WTC11 (cell line): ENCODE results near the gene RPS15. TPM values are rescaled to one million over a fixed set of nuclear protein-coding genes. Genes with fewer than 3 reads are reported as not detected.

Experiments used
- ATAC-seq: fragments of 200-7000 bp; cut with Tn5 transposase; 2 replicates; pipeline ENCODE4 v1.10.0; 2021; ENCODE audit warnings: mild to moderate bottlenecking, moderate library complexity
- CTCF ChIA-PET: fragments of 300-600 bp; sonication (Branson Sonifier 250); formaldehyde crosslinking; loops from one replicate; lab custom pipeline; 2021; ENCODE audit warnings: antibody characterized with exemption; lab: Charles Lee
- POLR2A ChIA-PET: fragments of 350-600 bp; sonication (Branson Sonifier 250); formaldehyde crosslinking; loops from one replicate; lab custom pipeline; 2021; ENCODE audit warnings: antibody characterized with exemption; lab: Charles Lee
- DNase-seq: peaks from one replicate; pipeline ENCODE4 v3.0.0; 2021; ENCODE audit warnings: low spot score
- H3K27ac Mint-ChIP-seq: 2 replicates; pipeline ENCODE4 v1.8.0; 2021; ENCODE audit warnings: mixed read lengths
- H3K27me3 Mint-ChIP-seq: 2 replicates; pipeline ENCODE4 v1.8.0; 2021; ENCODE audit warnings: low read depth, mild to moderate bottlenecking, moderate library complexity, mixed read lengths
- H3K36me3 Mint-ChIP-seq: 2 replicates; pipeline ENCODE4 v1.8.0; 2021; ENCODE audit warnings: mixed read lengths
- H3K4me1 Mint-ChIP-seq: 2 replicates; pipeline ENCODE4 v1.8.0; 2022; ENCODE audit warnings: mixed read lengths
- H3K4me3 Mint-ChIP-seq: 2 replicates; pipeline ENCODE4 v1.8.0; 2021; ENCODE audit warnings: mild to moderate bottlenecking, moderate library complexity, mixed read lengths
- H3K9me3 Mint-ChIP-seq: 2 replicates; pipeline ENCODE4 v1.8.0; 2021; ENCODE audit warnings: mixed read lengths
- E2F4 ChIP-seq: sonication (generic); formaldehyde crosslinking; IDR thresholded peaks from 2 replicates; pipeline ENCODE4 v1.8.1; 2022; ENCODE audit warnings: low read depth, mild to moderate bottlenecking, moderate library complexity, missing genetic modification reagents, borderline replicate concordance
- OVOL2 ChIP-seq: fragments of 250-450 bp; sonication (Bioruptor Pico); IDR thresholded peaks from 2 replicates; pipeline ENCODE4 v1.9.0; 2021; ENCODE audit warnings: mild to moderate bottlenecking, borderline replicate concordance
- RORB ChIP-seq: fragments of 250-450 bp; sonication (Bioruptor Pico); IDR thresholded peaks from 2 replicates; pipeline ENCODE4 v1.9.0; 2021; ENCODE audit warnings: mild to moderate bottlenecking
- SMAD4 ChIP-seq: sonication (generic); formaldehyde crosslinking; IDR thresholded peaks from 2 replicates; pipeline ENCODE4 v1.8.0; 2022; ENCODE audit warnings: mild to moderate bottlenecking, missing genetic modification reagents
- ZBTB43 ChIP-seq: sonication (generic); formaldehyde crosslinking; IDR thresholded peaks from 2 replicates; pipeline ENCODE4 v1.8.1; 2023; ENCODE audit warnings: mild to moderate bottlenecking, missing genetic modification reagents
- ZMAT4 ChIP-seq: fragments of 250-450 bp; sonication (Bioruptor Pico); IDR thresholded peaks from 2 replicates; pipeline ENCODE4 v1.9.0; 2021; ENCODE audit warnings: mild to moderate bottlenecking
- ZNF219 ChIP-seq: sonication (generic); formaldehyde crosslinking; IDR thresholded peaks from 2 replicates; pipeline ENCODE4 v1.8.0; 2023; ENCODE audit warnings: missing genetic modification reagents, mild to moderate bottlenecking, borderline replicate concordance
- ZNF263 ChIP-seq: sonication (generic); formaldehyde crosslinking; IDR thresholded peaks from 2 replicates; pipeline ENCODE4 v1.8.1; 2022; ENCODE audit warnings: low read depth, mild to moderate bottlenecking, moderate library complexity, missing genetic modification reagents
- ZNF512 ChIP-seq: sonication (generic); formaldehyde crosslinking; IDR thresholded peaks from 2 replicates; pipeline ENCODE4 v1.8.1; 2022; ENCODE audit warnings: missing genetic modification reagents, borderline replicate concordance
- total RNA-seq: library from RNA; stranded (reverse); gene quantifications from 3 replicates; pipeline ENCODE4 v1.2.3, GENCODE V29; 2021
- TF ChIP-seq, protein P1 (sequence below): sonication (generic); formaldehyde crosslinking; conservative IDR thresholded peaks from 2 replicates; pipeline ENCODE4 v1.8.1; 2023; ENCODE audit warnings: mild to moderate bottlenecking, low read depth, missing genetic modification reagents, moderate library complexity
- TF ChIP-seq, protein P2 (sequence below): sonication (generic); formaldehyde crosslinking; IDR thresholded peaks from 2 replicates; pipeline ENCODE4 v1.8.1; 2023; ENCODE audit warnings: mild to moderate bottlenecking, missing genetic modification reagents, moderate library complexity
- TF ChIP-seq, protein P3 (sequence below): sonication (generic); formaldehyde crosslinking; IDR thresholded peaks from 2 replicates; pipeline ENCODE4 v1.8.0; 2022; ENCODE audit warnings: mild to moderate bottlenecking, missing genetic modification reagents
- TF ChIP-seq, protein P4 (sequence below): sonication (generic); formaldehyde crosslinking; IDR thresholded peaks from 2 replicates; pipeline ENCODE4 v1.8.0; 2022; ENCODE audit warnings: mild to moderate bottlenecking, missing genetic modification reagents
- TF ChIP-seq, protein P5 (sequence below): fragments of 250-450 bp; sonication (Bioruptor Pico); IDR thresholded peaks from 2 replicates; pipeline ENCODE4 v1.9.0; 2021; ENCODE audit warnings: moderate library complexity, mild to moderate bottlenecking, inconsistent platforms, borderline replicate concordance
- TF ChIP-seq, protein P6 (sequence below): fragments of 250-450 bp; sonication (Bioruptor Pico); IDR thresholded peaks from 2 replicates; pipeline ENCODE4 v2.1.2; 2022; ENCODE audit warnings: mild to moderate bottlenecking, moderate library complexity

RPS15 gene
- total RNA-seq, 1 experiment from 2014 or later: 1,932 TPM

DNA sequence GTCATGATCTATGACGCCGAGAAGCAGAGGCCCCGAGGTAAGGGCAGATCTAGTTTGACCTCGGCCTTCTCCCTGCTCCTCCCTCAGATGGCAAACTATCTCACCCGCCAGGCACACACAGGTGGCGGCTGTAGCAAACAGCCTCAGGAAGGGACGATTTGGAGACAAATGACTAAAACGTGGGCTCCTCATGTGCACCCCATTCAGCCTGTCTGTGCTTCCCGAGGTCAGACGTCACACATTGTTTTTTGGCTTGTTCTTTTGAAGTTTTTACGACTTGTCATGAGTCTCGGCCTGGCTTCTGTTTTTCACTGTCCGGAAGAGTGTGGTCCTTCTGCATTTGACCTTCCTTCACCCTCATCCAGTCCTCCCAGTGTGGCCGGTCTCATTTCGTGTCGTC, 15.8 kb upstream of the RPS15 start (continued):
- TF ChIP-seq, protein P1, sequence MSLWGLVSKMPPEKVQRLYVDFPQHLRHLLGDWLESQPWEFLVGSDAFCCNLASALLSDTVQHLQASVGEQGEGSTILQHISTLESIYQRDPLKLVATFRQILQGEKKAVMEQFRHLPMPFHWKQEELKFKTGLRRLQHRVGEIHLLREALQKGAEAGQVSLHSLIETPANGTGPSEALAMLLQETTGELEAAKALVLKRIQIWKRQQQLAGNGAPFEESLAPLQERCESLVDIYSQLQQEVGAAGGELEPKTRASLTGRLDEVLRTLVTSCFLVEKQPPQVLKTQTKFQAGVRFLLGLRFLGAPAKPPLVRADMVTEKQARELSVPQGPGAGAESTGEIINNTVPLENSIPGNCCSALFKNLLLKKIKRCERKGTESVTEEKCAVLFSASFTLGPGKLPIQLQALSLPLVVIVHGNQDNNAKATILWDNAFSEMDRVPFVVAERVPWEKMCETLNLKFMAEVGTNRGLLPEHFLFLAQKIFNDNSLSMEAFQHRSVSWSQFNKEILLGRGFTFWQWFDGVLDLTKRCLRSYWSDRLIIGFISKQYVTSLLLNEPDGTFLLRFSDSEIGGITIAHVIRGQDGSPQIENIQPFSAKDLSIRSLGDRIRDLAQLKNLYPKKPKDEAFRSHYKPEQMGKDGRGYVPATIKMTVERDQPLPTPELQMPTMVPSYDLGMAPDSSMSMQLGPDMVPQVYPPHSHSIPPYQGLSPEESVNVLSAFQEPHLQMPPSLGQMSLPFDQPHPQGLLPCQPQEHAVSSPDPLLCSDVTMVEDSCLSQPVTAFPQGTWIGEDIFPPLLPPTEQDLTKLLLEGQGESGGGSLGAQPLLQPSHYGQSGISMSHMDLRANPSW (CRISPR knock-in tag): no peak
- TF ChIP-seq ZNF512: no peak
- TF ChIP-seq, protein P2, sequence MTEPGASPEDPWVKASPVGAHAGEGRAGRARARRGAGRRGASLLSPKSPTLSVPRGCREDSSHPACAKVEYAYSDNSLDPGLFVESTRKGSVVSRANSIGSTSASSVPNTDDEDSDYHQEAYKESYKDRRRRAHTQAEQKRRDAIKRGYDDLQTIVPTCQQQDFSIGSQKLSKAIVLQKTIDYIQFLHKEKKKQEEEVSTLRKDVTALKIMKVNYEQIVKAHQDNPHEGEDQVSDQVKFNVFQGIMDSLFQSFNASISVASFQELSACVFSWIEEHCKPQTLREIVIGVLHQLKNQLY: no peak

DNA sequence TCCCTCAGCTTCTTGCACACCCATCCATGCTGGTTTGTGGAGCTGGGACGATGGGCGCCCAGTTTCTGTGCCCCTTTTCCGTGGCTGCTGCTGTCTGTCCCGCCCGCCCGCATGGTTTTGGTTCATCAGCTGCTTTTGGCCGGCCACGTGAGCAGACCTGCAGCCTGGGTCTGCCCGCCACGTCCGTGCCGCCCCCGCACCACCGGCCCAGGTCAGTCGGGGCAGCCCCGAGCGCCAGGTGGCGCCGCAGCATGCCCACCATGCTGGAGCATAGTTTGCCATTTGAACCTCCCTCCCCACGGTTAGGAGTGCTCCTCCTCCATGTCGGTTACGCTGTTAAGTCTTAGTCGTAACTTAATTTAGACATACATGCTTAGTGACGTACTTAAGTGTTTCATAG, 15.3 kb upstream of the RPS15 start:
- Mint-ChIP-seq H3K27ac (peak overlapping the region; percentile 24), H3K4me3 (no peak overlapping the region), H3K27me3 (no peaks in the 10 kb centered on the region), H3K9me3 (no peaks in the 10 kb centered on the region), H3K4me1 (peaks cover 11% of the 10 kb centered on the region), H3K36me3 (peaks cover 54% of the 10 kb centered on the region)
- TF ChIP-seq OVOL2 (CRISPR knock-in tag) (no peak), ZNF263 (CRISPR knock-in tag) (no peak)
- CTCF ChIA-PET: interaction anchor here (1.9 kb wide), 1 partner anchor 22 kb away, joined by 5 read pairs; no protein-coding TSS in a partner anchor
- ATAC-seq (no peak), DNase-seq (no peak)
- POLR2A ChIA-PET: no interaction called here

GRCh38 chr19:1423436-1424191, 14.6 kb upstream of the RPS15 start:
- H3K36me3 Mint-ChIP-seq: peaks cover 53% of the 10 kb centered on the region
- peak overlapping the region; percentile 24 for H3K27ac Mint-ChIP-seq
- no peak for ATAC-seq
- H3K4me3 Mint-ChIP-seq: no peak overlapping the region
- no peak for DNase-seq
- ChIA-PET CTCF (interaction anchor here (1.9 kb wide), 1 partner anchor 22 kb away, joined by 5 read pairs; no protein-coding TSS in a partner anchor), POLR2A (no interaction called here)
- H3K9me3 Mint-ChIP-seq: no peaks in the 10 kb centered on the region
- TF ChIP-seq, protein P1 (CRISPR knock-in tag): no peak
- TF ChIP-seq ZBTB43 (CRISPR knock-in tag): no peak
- TF ChIP-seq, protein P3, sequence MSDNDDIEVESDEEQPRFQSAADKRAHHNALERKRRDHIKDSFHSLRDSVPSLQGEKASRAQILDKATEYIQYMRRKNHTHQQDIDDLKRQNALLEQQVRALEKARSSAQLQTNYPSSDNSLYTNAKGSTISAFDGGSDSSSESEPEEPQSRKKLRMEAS (CRISPR knock-in tag): no peak
- TF ChIP-seq, protein P4, sequence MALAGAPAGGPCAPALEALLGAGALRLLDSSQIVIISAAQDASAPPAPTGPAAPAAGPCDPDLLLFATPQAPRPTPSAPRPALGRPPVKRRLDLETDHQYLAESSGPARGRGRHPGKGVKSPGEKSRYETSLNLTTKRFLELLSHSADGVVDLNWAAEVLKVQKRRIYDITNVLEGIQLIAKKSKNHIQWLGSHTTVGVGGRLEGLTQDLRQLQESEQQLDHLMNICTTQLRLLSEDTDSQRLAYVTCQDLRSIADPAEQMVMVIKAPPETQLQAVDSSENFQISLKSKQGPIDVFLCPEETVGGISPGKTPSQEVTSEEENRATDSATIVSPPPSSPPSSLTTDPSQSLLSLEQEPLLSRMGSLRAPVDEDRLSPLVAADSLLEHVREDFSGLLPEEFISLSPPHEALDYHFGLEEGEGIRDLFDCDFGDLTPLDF (CRISPR knock-in tag): no peak
- TF ChIP-seq E2F4 (CRISPR knock-in tag): no peak
- TF ChIP-seq ZNF219: no peak
- TF ChIP-seq SMAD4 (CRISPR knock-in tag): no peak
- TF ChIP-seq, protein P5, sequence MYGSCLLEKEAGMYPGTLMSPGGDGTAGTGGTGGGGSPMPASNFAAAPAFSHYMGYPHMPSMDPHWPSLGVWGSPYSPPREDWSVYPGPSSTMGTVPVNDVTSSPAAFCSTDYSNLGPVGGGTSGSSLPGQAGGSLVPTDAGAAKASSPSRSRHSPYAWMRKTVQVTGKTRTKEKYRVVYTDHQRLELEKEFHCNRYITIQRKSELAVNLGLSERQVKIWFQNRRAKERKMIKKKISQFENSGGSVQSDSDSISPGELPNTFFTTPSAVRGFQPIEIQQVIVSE (CRISPR knock-in tag): no peak
- TF ChIP-seq ZMAT4 (CRISPR knock-in tag): no peak
- TF ChIP-seq, protein P6, sequence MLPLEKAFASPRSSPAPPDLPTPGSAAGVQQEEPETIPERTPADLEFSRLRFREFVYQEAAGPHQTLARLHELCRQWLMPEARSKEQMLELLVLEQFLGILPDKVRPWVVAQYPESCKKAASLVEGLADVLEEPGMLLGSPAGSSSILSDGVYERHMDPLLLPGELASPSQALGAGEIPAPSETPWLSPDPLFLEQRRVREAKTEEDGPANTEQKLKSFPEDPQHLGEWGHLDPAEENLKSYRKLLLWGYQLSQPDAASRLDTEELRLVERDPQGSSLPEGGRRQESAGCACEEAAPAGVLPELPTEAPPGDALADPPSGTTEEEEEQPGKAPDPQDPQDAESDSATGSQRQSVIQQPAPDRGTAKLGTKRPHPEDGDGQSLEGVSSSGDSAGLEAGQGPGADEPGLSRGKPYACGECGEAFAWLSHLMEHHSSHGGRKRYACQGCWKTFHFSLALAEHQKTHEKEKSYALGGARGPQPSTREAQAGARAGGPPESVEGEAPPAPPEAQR (CRISPR knock-in tag): no peak
- TF ChIP-seq RORB (CRISPR knock-in tag): no peak
- H3K27me3 Mint-ChIP-seq: no peaks in the 10 kb centered on the region
- H3K4me1 Mint-ChIP-seq: peaks cover 8% of the 10 kb centered on the region
